Gastrocnemius medialis (tissue), 4 donors: ENCODE measurements around the gene OTOG.

Experiments
- CTCF ChIP-seq, 5 experiments: fragments of 450-650 bp in 3 of 5; fragments of 200-600 bp in 2 of 5; sonication (generic) in 2 of 5; IDR thresholded peaks in 4 of 5; conservative IDR thresholded peaks in 1 of 5; 1 replicate in 4 of 5; 2 replicates in 1 of 5; pipeline ENCODE4 v1.5.1; 2016 to 2019; ENCODE audit warnings: antibody characterized with exemption in 5 of 5, mild to moderate bottlenecking in 3 of 5, moderate library complexity in 3 of 5
- POLR2A ChIP-seq, 2 donors: fragments of 450-650 bp; IDR thresholded peaks; one replicate each; pipeline ENCODE4 v1.6.1; 2017; ENCODE audit warnings: antibody characterized with exemption in 2 of 2, mild to moderate bottlenecking in 2 of 2, moderate library complexity in 2 of 2

GRCh38 chr11:17514476-17514875 is 32.6 kb upstream of the OTOG start:
- no peak for TF ChIP-seq CTCF (IDR thresholded peaks at IDR 0.05 in 4 of 5, conservative IDR thresholded peaks at IDR 0.05 in 1 of 5)
- no peak for TF ChIP-seq POLR2A (IDR thresholded peaks at IDR 0.05)
